ENCODE results near the gene RFPL2. TPM values are rescaled to one million over a fixed set of nuclear protein-coding genes. Genes with fewer than 3 reads are reported as not detected.
"Not testable (repeated sequence)": the region's sequence is repeated elsewhere in the genome, so short reads cannot be mapped to it uniquely, and the experiment has no call there.

Gene RFPL2
- total RNA-seq, 1 experiment from 2014 or later: not detected

DNA sequence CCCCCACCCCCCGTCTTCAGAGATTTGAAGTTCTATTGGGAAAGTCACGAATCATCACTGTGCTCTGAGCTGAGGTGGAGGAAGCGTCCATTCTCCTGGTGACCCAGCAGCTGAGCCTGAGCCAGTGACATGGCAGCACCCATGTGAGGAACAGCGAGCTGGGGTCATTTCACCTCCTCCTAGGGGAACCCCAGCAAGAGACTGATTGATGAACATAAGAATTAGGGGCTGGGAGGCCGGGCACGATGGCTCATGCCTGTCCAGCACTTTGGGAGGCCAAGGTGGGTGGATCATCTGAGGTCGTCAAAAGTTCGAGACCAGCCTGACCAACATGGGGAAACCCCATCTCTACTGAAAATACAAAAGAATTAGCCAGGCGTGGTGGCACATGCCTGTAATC lies 11.5 kb downstream of the RFPL2 start:
- not testable (repeated sequence) for H3K27ac ChIP-seq (ENCODE audit: low read length); H3K36me3 ChIP-seq (ENCODE audit: insufficient read depth, low read length); H4K20me1 ChIP-seq (ENCODE audit: insufficient read depth, low read depth, low read length); H3K9me2 ChIP-seq (replicated peaks; ENCODE audit: insufficient read depth, low read length); H2AFZ ChIP-seq (ENCODE audit: low read length); H3K4me3 ChIP-seq (ENCODE audit: low read length); H3K79me2 ChIP-seq (ENCODE audit: low read length); DNase-seq; H3K27me3 ChIP-seq (ENCODE audit: low read length); H3K4me1 ChIP-seq (ENCODE audit: low read length); H3K9ac ChIP-seq (ENCODE audit: low read length); H3K4me2 ChIP-seq (ENCODE audit: low read depth, low read length, poor library complexity, severe bottlenecking); H3K9me3 ChIP-seq (ENCODE audit: low read length)

DNA sequence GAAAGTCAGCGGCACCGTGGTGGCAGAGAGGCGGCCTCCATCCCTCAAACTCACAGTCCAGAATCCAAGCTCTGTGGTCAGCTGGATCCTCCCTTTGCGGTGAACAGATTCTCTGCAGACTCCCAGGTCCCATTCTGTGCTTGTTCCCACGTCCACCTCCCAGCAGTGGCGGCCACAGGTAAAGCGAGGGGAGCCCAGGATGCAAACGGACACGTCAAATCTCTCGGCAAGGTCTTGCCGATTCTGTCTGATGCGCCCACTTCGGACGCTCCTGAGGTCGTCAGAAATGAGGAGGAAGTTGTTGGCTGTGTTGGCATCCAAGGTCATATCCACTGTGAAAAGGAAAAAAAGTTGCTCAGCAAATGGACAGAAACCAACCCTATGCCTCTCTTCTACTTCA lies 13.9 kb downstream of the RFPL2 start:
- not testable (repeated sequence) for H3K27me3 ChIP-seq (ENCODE audit: low read length); H3K9ac ChIP-seq (ENCODE audit: low read length); H2AFZ ChIP-seq (ENCODE audit: low read length); H3K4me1 ChIP-seq (ENCODE audit: low read length); H3K27ac ChIP-seq (ENCODE audit: low read length); H3K9me2 ChIP-seq (replicated peaks; ENCODE audit: insufficient read depth, low read length); H3K9me3 ChIP-seq (ENCODE audit: low read length); H3K4me2 ChIP-seq (ENCODE audit: low read depth, low read length, poor library complexity, severe bottlenecking); H4K20me1 ChIP-seq (ENCODE audit: insufficient read depth, low read depth, low read length); DNase-seq; H3K79me2 ChIP-seq (ENCODE audit: low read length); H3K4me3 ChIP-seq (ENCODE audit: low read length); H3K36me3 ChIP-seq (ENCODE audit: insufficient read depth, low read length)

DNA sequence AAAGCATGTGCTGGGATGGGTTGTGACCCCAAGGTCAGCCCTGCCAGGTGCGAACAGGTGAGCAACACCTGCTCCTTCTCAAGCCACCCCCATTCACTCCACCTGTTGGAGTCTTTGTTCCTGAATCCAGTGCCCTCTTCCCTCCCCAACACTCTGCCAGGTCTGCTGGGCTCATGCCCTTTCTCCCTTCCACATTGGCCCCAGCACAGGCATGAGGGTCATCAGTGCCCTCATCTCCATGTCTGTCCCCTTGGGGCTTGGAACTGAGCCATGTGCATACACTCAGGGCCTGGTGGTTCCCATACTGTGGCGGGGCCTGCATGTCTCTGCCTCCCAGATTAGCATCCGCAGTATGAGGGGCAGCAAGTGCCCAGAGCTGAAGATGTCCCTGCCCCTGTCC lies 19.1 kb downstream of the RFPL2 start:
- H3K4me1 ChIP-seq (ENCODE audit: low read length): no peaks in the 10 kb centered on the region
- H3K4me2 ChIP-seq (ENCODE audit: low read depth, low read length, poor library complexity, severe bottlenecking): no peak overlapping the region
- no peak overlapping the region for H3K27ac ChIP-seq (ENCODE audit: low read length)
- H3K79me2 ChIP-seq (ENCODE audit: low read length): no peaks in the 10 kb centered on the region
- DNase-seq: no peak
- H4K20me1 ChIP-seq (ENCODE audit: insufficient read depth, low read depth, low read length): no peaks in the 10 kb centered on the region
- no peaks in the 10 kb centered on the region for H3K9me2 ChIP-seq (replicated peaks; ENCODE audit: insufficient read depth, low read length)
- H2AFZ ChIP-seq (ENCODE audit: low read length): no peak overlapping the region
- H3K27me3 ChIP-seq (ENCODE audit: low read length): no peaks in the 10 kb centered on the region
- no peaks in the 10 kb centered on the region for H3K9me3 ChIP-seq (ENCODE audit: low read length)
- H3K4me3 ChIP-seq (ENCODE audit: low read length): no peak overlapping the region
- H3K36me3 ChIP-seq (ENCODE audit: insufficient read depth, low read length): no peaks in the 10 kb centered on the region
- H3K9ac ChIP-seq (ENCODE audit: low read length): no peak overlapping the region

DNA sequence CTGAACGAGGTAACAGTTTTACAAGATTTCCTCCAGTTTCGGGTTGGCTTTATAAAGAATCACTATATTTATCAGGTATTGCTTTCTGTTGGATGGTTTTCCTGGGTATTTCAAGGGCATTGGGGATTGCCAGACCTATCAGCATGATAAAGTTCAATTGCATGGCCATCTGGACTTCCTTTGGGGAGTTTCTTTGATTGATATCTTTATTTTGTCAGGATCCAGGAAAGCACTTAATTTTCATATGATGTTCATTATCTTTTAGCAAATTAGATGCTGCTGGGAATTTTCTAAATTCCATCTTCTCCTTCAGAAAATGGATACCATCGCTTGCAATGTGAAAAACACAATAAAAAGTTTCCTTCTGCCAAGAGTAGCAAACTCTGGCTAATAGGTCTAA lies 21.2 kb downstream of the RFPL2 start:
- H3K27ac ChIP-seq (ENCODE audit: low read length): no peak overlapping the region
- H3K9me3 ChIP-seq (ENCODE audit: low read length): no peaks in the 10 kb centered on the region
- no peak for DNase-seq
- H3K9me2 ChIP-seq (replicated peaks; ENCODE audit: insufficient read depth, low read length): no peaks in the 10 kb centered on the region
- no peak overlapping the region for H3K4me2 ChIP-seq (ENCODE audit: low read depth, low read length, poor library complexity, severe bottlenecking)
- H3K79me2 ChIP-seq (ENCODE audit: low read length): no peaks in the 10 kb centered on the region
- no peaks in the 10 kb centered on the region for H3K27me3 ChIP-seq (ENCODE audit: low read length)
- no peak overlapping the region for H3K4me3 ChIP-seq (ENCODE audit: low read length)
- no peak overlapping the region for H2AFZ ChIP-seq (ENCODE audit: low read length)
- H3K9ac ChIP-seq (ENCODE audit: low read length): no peak overlapping the region
- H3K36me3 ChIP-seq (ENCODE audit: insufficient read depth, low read length): no peaks in the 10 kb centered on the region
- H3K4me1 ChIP-seq (ENCODE audit: low read length): no peaks in the 10 kb centered on the region
- H4K20me1 ChIP-seq (ENCODE audit: insufficient read depth, low read depth, low read length): no peaks in the 10 kb centered on the region

DNA sequence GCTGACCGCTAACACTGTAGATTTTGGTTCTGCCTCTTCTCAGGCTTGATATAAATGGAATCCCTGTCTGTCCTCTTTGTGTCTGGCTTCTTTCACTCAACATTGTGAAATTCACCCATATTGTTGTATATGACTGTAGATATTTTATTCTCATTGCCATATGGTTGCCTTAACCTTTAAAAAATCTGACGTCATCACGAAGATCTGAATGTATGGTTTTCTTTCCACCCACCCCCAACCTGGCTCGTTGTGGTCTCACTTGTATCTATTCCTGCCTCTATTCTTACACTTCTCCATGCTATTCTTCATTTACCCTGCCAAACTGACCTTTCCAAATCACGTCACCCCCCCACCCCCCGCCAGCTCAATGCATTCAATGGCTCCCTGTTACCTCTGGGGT lies 23.8 kb downstream of the RFPL2 start:
- Histone ChIP-seq H3K9ac (ENCODE audit: low read length) (no peak overlapping the region), H4K20me1 (ENCODE audit: insufficient read depth, low read depth, low read length) (no peaks in the 10 kb centered on the region), H3K9me2 (replicated peaks; ENCODE audit: insufficient read depth, low read length) (no peaks in the 10 kb centered on the region), H3K9me3 (ENCODE audit: low read length) (no peaks in the 10 kb centered on the region), H3K4me2 (ENCODE audit: low read depth, low read length, poor library complexity, severe bottlenecking) (no peak overlapping the region), H2AFZ (ENCODE audit: low read length) (no peak overlapping the region), H3K27me3 (ENCODE audit: low read length) (no peaks in the 10 kb centered on the region), H3K36me3 (ENCODE audit: insufficient read depth, low read length) (no peaks in the 10 kb centered on the region), H3K79me2 (ENCODE audit: low read length) (no peaks in the 10 kb centered on the region), H3K4me1 (ENCODE audit: low read length) (no peaks in the 10 kb centered on the region), H3K4me3 (ENCODE audit: low read length) (no peak overlapping the region), H3K27ac (ENCODE audit: low read length) (no peak overlapping the region)
- DNase-seq: no peak

DNA sequence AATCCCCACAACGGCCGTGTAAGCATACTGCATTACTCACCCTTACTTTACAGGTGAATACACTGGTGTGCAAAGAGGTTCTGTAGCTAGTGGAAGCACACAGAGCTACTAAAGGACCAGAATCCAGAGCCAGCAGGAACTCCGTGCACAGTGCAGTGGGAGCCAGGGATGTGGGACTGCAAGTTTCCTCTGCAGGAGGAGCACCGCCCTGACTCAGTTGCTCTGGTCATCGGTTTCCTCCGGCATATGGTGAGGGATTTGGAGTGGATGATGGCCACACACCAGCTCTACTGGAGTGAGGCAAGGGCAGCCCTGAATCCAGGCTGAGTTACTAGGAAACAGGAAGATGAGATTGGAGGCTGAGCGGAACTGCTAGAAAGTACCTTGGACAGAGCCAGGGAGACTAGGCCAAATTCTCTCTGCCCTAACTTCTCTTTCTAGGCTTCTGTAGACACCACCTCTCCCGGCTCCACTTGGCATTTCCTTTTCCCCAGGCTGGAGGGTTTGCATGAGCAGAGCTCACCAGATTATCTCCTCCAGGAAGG lies 27.6 kb downstream of the RFPL2 start:
- Histone ChIP-seq H3K4me1 (ENCODE audit: low read length) (no peaks in the 10 kb centered on the region), H3K9me2 (replicated peaks; ENCODE audit: insufficient read depth, low read length) (no peaks in the 10 kb centered on the region), H3K9me3 (ENCODE audit: low read length) (no peaks in the 10 kb centered on the region), H4K20me1 (ENCODE audit: insufficient read depth, low read depth, low read length) (no peaks in the 10 kb centered on the region), H3K36me3 (ENCODE audit: insufficient read depth, low read length) (no peaks in the 10 kb centered on the region), H3K4me2 (ENCODE audit: low read depth, low read length, poor library complexity, severe bottlenecking) (no peak overlapping the region), H3K27ac (ENCODE audit: low read length) (no peak overlapping the region), H3K4me3 (ENCODE audit: low read length) (no peak overlapping the region), H3K9ac (ENCODE audit: low read length) (no peak overlapping the region), H2AFZ (ENCODE audit: low read length) (no peak overlapping the region), H3K79me2 (ENCODE audit: low read length) (no peaks in the 10 kb centered on the region), H3K27me3 (ENCODE audit: low read length) (no peaks in the 10 kb centered on the region)
- DNase-seq: no peak

DNA sequence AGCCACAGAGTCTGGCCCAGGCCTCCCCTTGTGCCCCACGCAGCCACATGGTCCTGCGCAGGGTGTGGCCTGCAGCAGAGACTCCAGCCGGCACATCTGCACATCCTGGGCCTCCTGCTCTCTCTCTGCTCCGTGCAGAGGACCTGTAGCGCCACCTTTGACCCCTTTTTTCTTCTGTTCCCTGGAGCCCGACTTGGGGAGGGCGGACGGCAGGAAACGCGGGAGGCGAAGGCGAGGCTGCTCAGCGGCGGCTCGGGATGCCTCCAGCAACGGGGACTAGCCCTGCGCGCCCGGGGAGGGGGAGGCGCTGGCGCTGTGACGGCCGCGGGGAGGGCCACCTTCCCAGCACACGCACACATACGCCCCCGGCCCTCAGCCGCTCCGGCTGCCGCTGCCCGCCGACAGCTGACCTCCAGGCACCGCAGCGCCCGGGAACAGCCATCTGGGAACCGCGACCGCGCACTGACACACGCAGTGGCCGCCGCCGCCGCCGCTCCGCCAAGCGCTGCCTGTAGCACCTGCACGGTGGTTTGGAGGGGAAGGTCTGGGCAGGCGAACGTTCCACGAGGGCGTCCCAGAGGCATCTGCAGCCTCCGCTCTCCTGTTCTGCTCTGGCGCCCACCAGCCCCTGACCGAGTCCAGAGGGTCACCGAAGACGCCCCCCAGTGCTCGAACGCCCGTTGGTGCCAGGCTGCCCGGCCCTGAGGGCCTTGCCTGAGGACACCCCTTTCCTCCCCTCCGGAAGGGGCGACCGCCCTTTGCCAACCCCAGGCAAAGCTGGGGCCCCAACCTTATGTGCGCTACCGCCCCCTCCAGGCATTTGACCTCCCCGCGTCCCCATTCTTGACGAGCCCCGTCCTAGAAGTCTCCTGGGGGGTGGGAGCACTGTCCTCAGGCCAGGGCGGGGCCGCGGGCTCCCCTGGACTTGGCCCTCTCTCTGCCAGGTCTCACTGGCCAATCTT lies 28.9 kb downstream of the RFPL2 start:
- Histone ChIP-seq H3K27me3 (ENCODE audit: low read length) (no peaks in the 10 kb centered on the region), H3K36me3 (ENCODE audit: insufficient read depth, low read length) (no peaks in the 10 kb centered on the region), H3K4me3 (ENCODE audit: low read length) (no peak overlapping the region), H3K4me1 (ENCODE audit: low read length) (no peaks in the 10 kb centered on the region), H3K9me3 (ENCODE audit: low read length) (no peaks in the 10 kb centered on the region), H3K4me2 (ENCODE audit: low read depth, low read length, poor library complexity, severe bottlenecking) (no peak overlapping the region), H3K9me2 (replicated peaks; ENCODE audit: insufficient read depth, low read length) (no peaks in the 10 kb centered on the region), H4K20me1 (ENCODE audit: insufficient read depth, low read depth, low read length) (no peaks in the 10 kb centered on the region), H3K9ac (ENCODE audit: low read length) (no peak overlapping the region), H2AFZ (ENCODE audit: low read length) (no peak overlapping the region), H3K27ac (ENCODE audit: low read length) (no peak overlapping the region), H3K79me2 (ENCODE audit: low read length) (no peaks in the 10 kb centered on the region)
- no peak for DNase-seq

DNA sequence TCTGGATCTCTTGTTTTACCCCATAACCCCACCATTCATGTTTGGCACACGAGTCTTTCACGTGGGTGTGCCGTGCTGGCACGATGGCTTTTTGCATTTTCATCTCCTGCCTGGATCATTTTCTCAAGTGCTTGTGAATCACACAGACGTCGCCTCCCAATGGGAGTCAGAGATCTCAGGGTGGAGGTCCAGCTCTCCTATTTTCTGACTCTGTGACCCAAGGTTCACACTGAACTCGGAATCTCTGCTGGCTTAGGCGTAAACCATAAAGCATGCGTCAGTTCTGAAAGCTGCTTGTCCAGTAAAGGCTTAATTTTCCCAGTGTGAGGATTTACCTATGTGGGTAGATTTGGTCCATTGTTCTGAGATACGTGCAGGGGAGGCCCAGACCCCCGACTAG lies 29.8 kb downstream of the RFPL2 start:
- Histone ChIP-seq H4K20me1 (ENCODE audit: insufficient read depth, low read depth, low read length) (no peaks in the 10 kb centered on the region), H3K4me2 (ENCODE audit: low read depth, low read length, poor library complexity, severe bottlenecking) (no peak overlapping the region), H2AFZ (ENCODE audit: low read length) (no peak overlapping the region), H3K36me3 (ENCODE audit: insufficient read depth, low read length) (no peaks in the 10 kb centered on the region), H3K79me2 (ENCODE audit: low read length) (no peaks in the 10 kb centered on the region), H3K27me3 (ENCODE audit: low read length) (no peaks in the 10 kb centered on the region), H3K9me2 (replicated peaks; ENCODE audit: insufficient read depth, low read length) (no peaks in the 10 kb centered on the region), H3K27ac (ENCODE audit: low read length) (no peak overlapping the region), H3K9ac (ENCODE audit: low read length) (no peak overlapping the region), H3K9me3 (ENCODE audit: low read length) (no peaks in the 10 kb centered on the region), H3K4me3 (ENCODE audit: low read length) (no peak overlapping the region), H3K4me1 (ENCODE audit: low read length) (no peaks in the 10 kb centered on the region)
- DNase-seq: no peak

All from Karpas-422 (cell line).